Measurements from ENCODE around the gene CCER1. TPM values are rescaled to one million over a fixed set of nuclear protein-coding genes. Genes with fewer than 3 reads are reported as not detected.

Gene CCER1
- total RNA-seq, 1 experiment from 2014 or later = not detected

- DNase-seq = no peak
- Mint-ChIP-seq H3K4me3 (no peak overlapping the region), H3K36me3 (ENCODE audit: insufficient read depth in 1 of 3, low read depth in 3 of 3) (peaks cover 0 to 4% (median 0%) of the 10 kb centered on the region in 3 experiments; a peak in 2 of 7 replicates), H3K9me3 (peaks cover 6% of the 10 kb centered on the region in 2 experiments; a peak in 4 of 5 replicates), H3K4me1 (peaks cover 8% of the 10 kb centered on the region in 2 experiments), H3K27ac (no peak overlapping the region), H3K27me3 (ENCODE audit: low read depth) (no peaks in the 10 kb centered on the region)
- H4K91ac ChIP-seq (ENCODE audit: insufficient read length, low read depth, low read length) = no peak overlapping the region
- no peaks in the 10 kb centered on the region for H3K79me1 ChIP-seq (ENCODE audit: insufficient read depth, low read depth, low read length, poor library complexity, severe bottlenecking)
- no peaks in the 10 kb centered on the region for H4K20me1 ChIP-seq (ENCODE audit: control insufficient read depth, insufficient read depth, insufficient read length)
- H2BK20ac ChIP-seq (ENCODE audit: low read depth, low read length, poor library complexity, severe bottlenecking) = no peak overlapping the region
- no peak overlapping the region for H3T11ph ChIP-seq (ENCODE audit: low read length)
- no peak overlapping the region for H3K18ac ChIP-seq (ENCODE audit: insufficient read length, low read depth, low read length)
- H4K8ac ChIP-seq (replicated peaks; ENCODE audit: insufficient read length, low read depth, low read length) = no peak overlapping the region
- no peak overlapping the region for H3K9ac ChIP-seq (ENCODE audit: extremely low read depth, insufficient read length, low read length)
- H3K23ac ChIP-seq (ENCODE audit: insufficient read length, low read depth, low read length) = no peak overlapping the region
- no peaks in the 10 kb centered on the region for H3K9me3 ChIP-seq (ENCODE audit: control insufficient read depth, low read depth, low read length)
- no peak overlapping the region for H2BK120ac ChIP-seq (ENCODE audit: low read depth, low read length, poor library complexity, severe bottlenecking)
- no peaks in the 10 kb centered on the region for H3K27me3 ChIP-seq (ENCODE audit: insufficient read depth, low read length)
- no peak overlapping the region for H3K56ac ChIP-seq (ENCODE audit: insufficient read length, low read depth, low read length)
- H2BK12ac ChIP-seq (ENCODE audit: insufficient read length, low read depth, low read length) = no peak overlapping the region
- no peaks in the 10 kb centered on the region for H3K79me2 ChIP-seq (ENCODE audit: insufficient read depth, low read length)
- H2BK15ac ChIP-seq (ENCODE audit: low read depth, low read length) = no peak overlapping the region
- no peak overlapping the region for H3K4me2 ChIP-seq (ENCODE audit: insufficient read depth, insufficient read length, low read length)
- WGBS (ENCODE audit: extremely low coverage, insufficient read length, low lambda C conversion rate) = no CpG with 5 or more reads among the region's 2 CpGs
- no peak overlapping the region for H2AFZ ChIP-seq (ENCODE audit: low read length)
- H3K23me2 ChIP-seq (ENCODE audit: insufficient read length, low read depth, low read length, poor library complexity, severe bottlenecking) = no peaks in the 10 kb centered on the region
- no peak overlapping the region for H3K14ac ChIP-seq (ENCODE audit: insufficient read depth, low read length)
- H3K27ac ChIP-seq (ENCODE audit: insufficient read length, low read depth, low read length) = no peak overlapping the region
- H3K4me1 ChIP-seq (ENCODE audit: insufficient read depth, low read length) = no peaks in the 10 kb centered on the region
- no peak overlapping the region for H3K4ac ChIP-seq (ENCODE audit: low read depth, low read length)
- no peak overlapping the region for H2BK5ac ChIP-seq (ENCODE audit: insufficient read length, low read length)
- H2AK5ac ChIP-seq (ENCODE audit: insufficient read length, low read length) = no peak overlapping the region
- H4K5ac ChIP-seq (ENCODE audit: insufficient read length, low read depth, low read length) = no peak overlapping the region
- TF ChIP-seq, protein P1, sequence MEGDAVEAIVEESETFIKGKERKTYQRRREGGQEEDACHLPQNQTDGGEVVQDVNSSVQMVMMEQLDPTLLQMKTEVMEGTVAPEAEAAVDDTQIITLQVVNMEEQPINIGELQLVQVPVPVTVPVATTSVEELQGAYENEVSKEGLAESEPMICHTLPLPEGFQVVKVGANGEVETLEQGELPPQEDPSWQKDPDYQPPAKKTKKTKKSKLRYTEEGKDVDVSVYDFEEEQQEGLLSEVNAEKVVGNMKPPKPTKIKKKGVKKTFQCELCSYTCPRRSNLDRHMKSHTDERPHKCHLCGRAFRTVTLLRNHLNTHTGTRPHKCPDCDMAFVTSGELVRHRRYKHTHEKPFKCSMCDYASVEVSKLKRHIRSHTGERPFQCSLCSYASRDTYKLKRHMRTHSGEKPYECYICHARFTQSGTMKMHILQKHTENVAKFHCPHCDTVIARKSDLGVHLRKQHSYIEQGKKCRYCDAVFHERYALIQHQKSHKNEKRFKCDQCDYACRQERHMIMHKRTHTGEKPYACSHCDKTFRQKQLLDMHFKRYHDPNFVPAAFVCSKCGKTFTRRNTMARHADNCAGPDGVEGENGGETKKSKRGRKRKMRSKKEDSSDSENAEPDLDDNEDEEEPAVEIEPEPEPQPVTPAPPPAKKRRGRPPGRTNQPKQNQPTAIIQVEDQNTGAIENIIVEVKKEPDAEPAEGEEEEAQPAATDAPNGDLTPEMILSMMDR (conservative IDR thresholded peaks at IDR 0.05) = no peak
These were observed 37.5 kb downstream of the CCER1 start for GRCh38 chr12:90917431-90917830.

Data from H9 (cell line).